Fibroblast of skin of left quadriceps (primary cell): ENCODE data around the gene AZGP1.
A peak's percentile ranks its signal among the peaks of the same experiment; 100 is the strongest.
"Not testable (repeated sequence)": the region's sequence is repeated elsewhere in the genome, so short reads cannot be mapped to it uniquely, and the experiment has no call there.

ENCODE experiments used
- DNase-seq, 2 experiments: peaks; one replicate each; pipeline ENCODE4 v3.0.0-alpha.2; 2013; ENCODE audit warnings: low read depth in 2 of 2

AZGP1 gene

GRCh38 chr7:99952649-99953048 is 23.2 kb downstream of the AZGP1 start:
- DNase-seq, result not testable (repeated sequence)

DNA sequence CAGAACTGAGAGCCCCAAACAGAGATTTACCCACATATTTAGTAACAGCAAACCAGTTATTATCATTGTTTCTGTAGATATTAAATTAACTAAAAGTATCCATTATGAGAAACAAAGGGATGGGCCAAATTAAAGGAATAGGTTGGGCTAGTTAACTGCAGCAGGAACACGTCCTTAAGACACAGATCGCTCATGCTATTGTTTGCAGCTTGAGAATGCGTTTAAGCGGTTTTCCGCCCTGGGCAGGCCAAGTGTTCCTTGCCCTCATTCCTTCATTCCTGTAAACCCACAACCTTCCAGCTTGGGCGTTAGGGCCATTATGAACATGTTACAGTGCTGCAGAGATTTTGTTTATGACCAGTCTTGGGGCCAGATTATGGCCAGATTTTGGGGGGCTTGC is 25.0 kb downstream of the AZGP1 start:
- not testable (repeated sequence) for DNase-seq

- no peak for DNase-seq
These were observed 26.1 kb downstream of the AZGP1 start for GRCh38 chr7:99949645-99950228.

- DNase-seq, result no peak
These were observed 28.2 kb downstream of the AZGP1 start for GRCh38 chr7:99947608-99948007.

- DNase-seq, result no peak
These were observed 31.2 kb downstream of the AZGP1 start for GRCh38 chr7:99944497-99945070.

- DNase-seq, result no peak
These were observed 32.0 kb downstream of the AZGP1 start for GRCh38 chr7:99943641-99944496.

DNA sequence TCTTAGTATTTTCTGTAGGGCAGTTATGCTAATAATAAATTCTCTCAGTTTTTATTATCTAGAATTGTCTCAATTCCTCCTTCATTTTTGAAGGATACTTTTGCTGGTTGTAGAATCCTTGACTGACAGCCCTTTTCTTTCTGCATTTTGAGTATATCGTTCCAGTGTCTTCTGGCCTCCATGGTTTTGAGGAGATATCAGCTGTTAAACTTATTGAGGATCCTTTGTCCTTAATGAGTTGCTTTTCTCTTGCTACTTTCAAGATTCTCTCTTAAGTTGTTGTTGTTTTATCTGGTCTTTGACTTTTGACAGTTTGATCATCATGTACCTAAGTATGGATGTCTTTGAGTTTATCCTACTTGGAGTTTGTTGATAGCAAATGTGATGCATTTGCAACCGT is 37.5 kb downstream of the AZGP1 start:
- DNase-seq, result no peak

- DNase-seq, result not testable (repeated sequence)
These were observed 40.8 kb downstream of the AZGP1 start for GRCh38 chr7:99935009-99935408.

- DNase-seq, result no peak
These were observed 45.5 kb downstream of the AZGP1 start for GRCh38 chr7:99930376-99930775.

DNA sequence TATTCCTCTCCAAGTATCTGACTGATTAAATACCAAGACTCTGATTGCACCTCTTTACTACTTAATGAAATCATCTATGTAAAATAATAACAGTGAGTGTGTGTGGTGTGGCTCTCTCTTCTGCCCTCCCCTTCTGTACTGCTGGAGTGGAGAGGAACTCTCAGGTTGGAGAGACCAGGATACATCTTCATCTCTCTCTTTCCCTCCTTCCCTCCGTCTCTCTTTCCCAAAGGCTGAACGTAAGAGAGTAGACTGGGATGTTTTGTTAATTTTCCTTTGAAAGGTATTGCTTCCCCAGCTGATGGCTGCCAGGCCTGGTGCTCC is 46.1 kb downstream of the AZGP1 start:
- DNase-seq, result no peak

DNA sequence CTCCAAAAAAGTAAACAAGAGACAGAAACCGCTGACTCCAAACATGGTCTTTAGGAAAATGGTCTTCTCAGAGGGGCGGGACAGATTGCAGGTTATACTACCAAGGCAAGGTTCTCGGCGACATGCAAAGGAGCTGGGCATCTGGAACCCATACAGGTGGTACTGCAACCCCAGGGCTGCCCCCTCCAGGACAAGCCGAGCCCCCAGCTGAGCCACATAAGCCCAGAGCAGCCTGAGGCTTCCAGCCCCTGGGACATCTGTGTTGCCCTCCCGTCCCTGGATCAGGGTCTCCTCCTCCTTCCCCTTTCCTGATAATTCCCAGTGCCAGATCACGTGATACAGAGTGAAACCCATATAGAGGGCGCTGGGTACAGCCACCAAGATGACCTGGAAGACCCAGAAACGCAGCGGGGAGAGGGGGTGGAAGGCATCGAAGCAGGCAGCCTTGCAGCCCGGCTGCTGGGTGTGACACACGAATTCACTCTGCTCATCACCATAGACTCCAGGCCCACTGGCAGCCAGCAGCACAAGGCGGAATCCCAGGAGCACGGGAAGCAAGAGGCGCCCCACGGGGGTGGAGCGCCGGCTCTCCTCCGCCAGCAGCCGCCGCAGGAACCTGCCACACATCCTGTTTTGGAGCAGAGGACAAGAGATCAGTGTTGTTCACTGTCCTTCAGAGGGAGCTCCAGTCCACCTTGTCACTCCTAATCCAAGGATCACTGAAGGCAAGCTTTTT is 46.7 kb downstream of the AZGP1 start, which contains the start of gene GJC3:
Gene GJC3, minus strand, starts transcription at position 627 of the 736 bp plus-strand sequence. Its CDS starts 0 bp downstream, at position 627.
- DNase-seq, result peak in 1 of 2 experiments; percentile 15

DNA sequence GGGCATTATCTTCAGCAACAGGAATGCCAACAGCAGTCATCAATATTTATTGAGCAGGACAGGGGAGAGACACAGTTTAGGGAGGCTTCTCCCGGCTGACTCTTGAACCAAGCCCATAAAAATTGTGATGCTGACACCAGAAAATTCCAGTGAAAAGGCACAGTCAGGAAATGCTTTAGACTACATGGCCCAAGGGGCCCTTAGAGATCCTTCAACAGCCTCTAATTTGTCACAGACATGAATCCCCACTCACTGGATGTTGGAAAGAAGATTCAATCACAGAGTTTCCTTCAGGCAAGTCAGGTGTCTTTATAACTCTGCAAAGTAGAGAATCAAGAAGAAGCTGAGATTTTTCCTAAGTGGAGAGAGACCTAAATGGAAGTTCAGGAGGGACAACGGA is 47.6 kb downstream of the AZGP1 start:
- no peak for DNase-seq

DNA sequence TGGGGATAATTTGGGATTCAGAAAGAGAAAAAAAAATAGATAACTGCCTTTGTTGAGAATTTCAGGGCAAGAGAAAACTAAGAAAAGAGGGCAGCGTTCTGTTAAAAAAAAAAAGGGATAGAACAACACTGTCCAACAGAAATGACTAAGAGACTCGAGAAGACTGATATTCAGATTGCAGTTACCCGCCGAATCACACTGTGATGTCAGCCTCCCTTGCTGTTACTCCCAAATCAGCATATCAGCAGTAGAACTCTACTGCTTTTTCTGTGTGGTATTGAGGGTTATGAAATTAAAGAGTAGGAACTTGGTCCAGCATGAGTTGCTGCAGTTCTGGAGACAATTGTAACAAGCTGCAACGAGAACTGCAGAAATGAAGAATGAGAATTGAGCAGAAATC is 48.3 kb downstream of the AZGP1 start:
- DNase-seq, result no peak

- DNase-seq, result no peak
These were observed 49.5 kb downstream of the AZGP1 start for GRCh38 chr7:99926321-99926720.

GRCh38 chr7:99923200-99923599 is 52.6 kb downstream of the AZGP1 start:
- DNase-seq, result no peak

GRCh38 chr7:99920149-99920548 is 55.7 kb downstream of the AZGP1 start:
- no peak for DNase-seq

DNA sequence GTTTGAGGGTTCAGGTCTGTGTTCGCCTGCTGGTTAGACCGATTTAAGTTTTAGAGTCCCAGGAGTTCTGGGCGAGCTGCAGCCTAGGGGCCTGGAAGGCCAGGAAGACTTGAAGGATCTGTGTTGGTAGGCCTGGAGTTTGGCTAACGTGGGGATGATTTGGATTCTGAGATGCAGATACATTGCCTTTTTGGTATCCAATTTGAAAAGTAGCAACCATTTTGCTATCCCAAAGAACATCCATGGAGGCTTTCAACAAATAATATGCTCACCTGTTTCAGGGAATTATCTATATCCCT is 56.1 kb downstream of the AZGP1 start:
- no peak for DNase-seq

- peak; percentile 80 for DNase-seq
These were observed 56.6 kb downstream of the AZGP1 start, which contains the start of gene TRIM4 for GRCh38 chr7:99918959-99919813. TSS of gene TRIM4 (minus strand) at chr7:99919530. CDS start at chr7:99919401, 129 bp downstream.
